DOHH2 (cell line): ENCODE data around the gene CNR2.

Experiments
- H3F3A ChIP-seq: fragments of 200-600 bp; sonication (generic), shearing (Covaris generic); 2 replicates; pipeline ENCODE4 v1.6.0; 2016; ENCODE audit warnings: antibody characterized with exemption, mild to moderate bottlenecking; ENCODE audit not compliant: control insufficient read depth, insufficient read depth
- H3K27ac ChIP-seq: fragments of 200-600 bp; sonication (generic); 2 replicates; pipeline ENCODE4 v1.5.1; 2014; ENCODE audit warnings: low read depth, mild to moderate bottlenecking, low read length, moderate library complexity
- H3K27me3 ChIP-seq: fragments of 200-600 bp; sonication (generic); 2 replicates; pipeline ENCODE4 v1.6.1; 2014; ENCODE audit warnings: mild to moderate bottlenecking, low read length, mixed read lengths; ENCODE audit not compliant: control insufficient read depth
- H3K36me3 ChIP-seq: fragments of 200-600 bp; sonication (generic); 2 replicates; pipeline ENCODE4 v1.6.1; 2014; ENCODE audit warnings: mild to moderate bottlenecking, low read length, moderate library complexity, mixed read lengths; ENCODE audit not compliant: control insufficient read depth
- H3K4me1 ChIP-seq: fragments of 200-600 bp; sonication (generic); 2 replicates; pipeline ENCODE4 v1.6.1; 2014; ENCODE audit warnings: mild to moderate bottlenecking, low read length, mixed read lengths; ENCODE audit not compliant: control insufficient read depth
- H3K4me2 ChIP-seq: fragments of 200-600 bp; sonication (generic); 2 replicates; pipeline ENCODE4 v1.6.0; 2014; ENCODE audit warnings: mild to moderate bottlenecking, low read length, moderate library complexity
- H3K4me3 ChIP-seq: fragments of 200-600 bp; sonication (generic); 2 replicates; pipeline ENCODE4 v1.5.1; 2014; ENCODE audit warnings: mild to moderate bottlenecking, low read length, mixed read lengths
- H3K79me2 ChIP-seq: fragments of 200-600 bp; sonication (generic); 2 replicates; pipeline ENCODE4 v1.6.1; 2014; ENCODE audit warnings: mild to moderate bottlenecking, low read length, mixed read lengths; ENCODE audit not compliant: control insufficient read depth
- H3K9me2 ChIP-seq: fragments of 200-600 bp; sonication (generic); replicated peaks from 2 replicates; pipeline ENCODE4 v1.6.1; 2014; ENCODE audit warnings: mild to moderate bottlenecking, low read length, mixed read lengths; ENCODE audit not compliant: control insufficient read depth
- H3K9me3 ChIP-seq: fragments of 200-600 bp; sonication (generic); 2 replicates; pipeline ENCODE4 v1.6.1; 2014; ENCODE audit warnings: antibody characterized with exemption, low read length, mixed read lengths; ENCODE audit not compliant: control insufficient read depth, insufficient read depth
- H4K20me1 ChIP-seq: fragments of 200-600 bp; sonication (generic); 2 replicates; pipeline ENCODE4 v1.6.0; 2014; ENCODE audit warnings: low read depth, mild to moderate bottlenecking, antibody characterized with exemption, low read length, moderate library complexity; ENCODE audit not compliant: control insufficient read depth, insufficient read depth
- EZH2phosphoT487 ChIP-seq: fragments of 200-600 bp; sonication (generic); IDR thresholded peaks from 2 replicates; pipeline ENCODE4 v1.6.1; 2017; ENCODE audit warnings: borderline replicate concordance, mild to moderate bottlenecking, antibody characterized with exemption, low read length, moderate library complexity, mixed read lengths
- TF ChIP-seq, protein P1 (sequence below): fragments of 200-600 bp; sonication (generic); IDR thresholded peaks from one replicate; pipeline ENCODE4 v1.5.1; 2014; ENCODE audit warnings: antibody characterized with exemption, mild to moderate bottlenecking, low read depth, low read length; ENCODE audit not compliant: poor library complexity, severe bottlenecking

CNR2 gene

DNA sequence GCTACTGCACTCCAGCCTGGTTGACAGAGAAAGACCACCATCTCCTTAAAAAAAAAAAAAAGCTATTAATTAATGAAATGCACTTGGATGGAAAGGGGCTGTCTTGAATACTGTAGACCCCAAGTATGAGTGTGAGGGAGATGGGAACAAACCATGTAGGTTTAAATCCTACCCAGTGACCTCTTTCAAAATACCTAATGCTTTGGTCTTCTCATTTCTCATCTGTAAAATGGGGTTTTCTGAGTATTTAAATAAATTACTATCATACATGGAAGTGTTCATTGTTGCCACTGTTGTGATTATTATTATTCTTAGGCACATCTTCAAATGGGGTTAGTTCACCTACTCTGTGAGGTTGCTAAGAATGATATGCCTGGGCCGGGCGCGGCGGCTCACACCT lies 27.9 kb downstream of the CNR2 start:
- Histone ChIP-seq H3K9me2 (no peaks in the 10 kb centered on the region), H3K4me1 (peaks cover 33% of the 10 kb centered on the region), H3K79me2 (peaks cover 15% of the 10 kb centered on the region), H3K9me3 (no peaks in the 10 kb centered on the region), H3K27ac (no peak overlapping the region), H3K36me3 (peaks cover 5% of the 10 kb centered on the region), H3K27me3 (no peaks in the 10 kb centered on the region), H3K4me2 (no peak overlapping the region), H4K20me1 (no peaks in the 10 kb centered on the region), H3K4me3 (no peak overlapping the region), H3F3A (peaks cover 3% of the 10 kb centered on the region; the same call in 1 of the 2 replicates)
- TF ChIP-seq EZH2phosphoT487, result no peak
- TF ChIP-seq, protein P1, sequence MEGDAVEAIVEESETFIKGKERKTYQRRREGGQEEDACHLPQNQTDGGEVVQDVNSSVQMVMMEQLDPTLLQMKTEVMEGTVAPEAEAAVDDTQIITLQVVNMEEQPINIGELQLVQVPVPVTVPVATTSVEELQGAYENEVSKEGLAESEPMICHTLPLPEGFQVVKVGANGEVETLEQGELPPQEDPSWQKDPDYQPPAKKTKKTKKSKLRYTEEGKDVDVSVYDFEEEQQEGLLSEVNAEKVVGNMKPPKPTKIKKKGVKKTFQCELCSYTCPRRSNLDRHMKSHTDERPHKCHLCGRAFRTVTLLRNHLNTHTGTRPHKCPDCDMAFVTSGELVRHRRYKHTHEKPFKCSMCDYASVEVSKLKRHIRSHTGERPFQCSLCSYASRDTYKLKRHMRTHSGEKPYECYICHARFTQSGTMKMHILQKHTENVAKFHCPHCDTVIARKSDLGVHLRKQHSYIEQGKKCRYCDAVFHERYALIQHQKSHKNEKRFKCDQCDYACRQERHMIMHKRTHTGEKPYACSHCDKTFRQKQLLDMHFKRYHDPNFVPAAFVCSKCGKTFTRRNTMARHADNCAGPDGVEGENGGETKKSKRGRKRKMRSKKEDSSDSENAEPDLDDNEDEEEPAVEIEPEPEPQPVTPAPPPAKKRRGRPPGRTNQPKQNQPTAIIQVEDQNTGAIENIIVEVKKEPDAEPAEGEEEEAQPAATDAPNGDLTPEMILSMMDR, result no peak

DNA sequence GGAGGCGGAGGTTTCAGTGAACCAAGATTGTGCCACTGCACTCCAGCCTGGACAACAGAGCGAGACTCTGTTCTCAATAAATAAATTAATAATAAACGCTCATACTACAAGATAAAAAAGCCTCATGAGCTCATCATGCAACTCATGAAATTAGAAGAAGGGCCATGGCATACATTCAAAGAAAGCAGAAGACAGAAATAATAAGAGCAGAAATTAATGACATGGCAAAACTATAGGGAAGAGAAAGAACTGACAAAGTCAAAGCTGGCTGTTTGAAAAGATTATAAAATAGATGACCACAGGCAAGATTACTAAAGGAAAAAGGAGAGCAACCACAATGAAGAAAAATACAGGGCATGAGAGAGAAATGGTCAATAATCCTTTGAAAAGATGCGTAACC lies 30.4 kb downstream of the CNR2 start:
- H3K4me1 ChIP-seq, result peaks cover 8% of the 10 kb centered on the region
- no peaks in the 10 kb centered on the region for H3K9me2 ChIP-seq
- H3K36me3 ChIP-seq, result peaks cover 23% of the 10 kb centered on the region
- H3K4me3 ChIP-seq, result no peak overlapping the region
- no peaks in the 10 kb centered on the region for H3F3A ChIP-seq
- H3K4me2 ChIP-seq, result no peak overlapping the region
- no peaks in the 10 kb centered on the region for H3K27me3 ChIP-seq
- no peaks in the 10 kb centered on the region for H4K20me1 ChIP-seq
- H3K79me2 ChIP-seq, result peaks cover 7% of the 10 kb centered on the region
- no peak overlapping the region for H3K27ac ChIP-seq
- TF ChIP-seq, protein P1, result no peak
- no peak for TF ChIP-seq EZH2phosphoT487
- peaks cover 23% of the 10 kb centered on the region for H3K9me3 ChIP-seq

DNA sequence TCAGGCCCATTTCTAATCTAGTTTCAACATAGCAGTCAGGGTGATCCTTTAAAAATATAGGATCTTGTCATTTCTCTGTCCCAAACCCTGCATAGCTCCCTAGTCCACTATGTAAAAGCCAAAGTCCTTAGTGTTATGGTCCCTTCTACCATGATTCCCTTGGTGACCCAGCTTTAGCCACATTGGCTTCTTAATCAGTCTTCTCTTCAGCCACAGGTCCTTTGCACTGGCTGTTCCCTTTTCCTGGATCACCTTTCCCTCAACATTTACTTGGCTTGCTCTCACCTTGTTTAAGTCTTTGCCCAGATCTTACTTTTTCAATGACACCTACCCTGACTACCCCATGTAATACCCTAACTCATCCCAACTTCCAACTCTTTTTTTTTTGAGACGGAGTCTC lies 33.4 kb downstream of the CNR2 start:
- Histone ChIP-seq H4K20me1 (no peaks in the 10 kb centered on the region), H3K4me2 (no peak overlapping the region), H3K36me3 (peaks cover 32% of the 10 kb centered on the region), H3K27me3 (no peaks in the 10 kb centered on the region), H3K4me1 (no peaks in the 10 kb centered on the region), H3K9me2 (no peaks in the 10 kb centered on the region), H3K27ac (no peak overlapping the region), H3K79me2 (no peaks in the 10 kb centered on the region), H3K9me3 (peaks cover 23% of the 10 kb centered on the region), H3K4me3 (no peak overlapping the region), H3F3A (no peaks in the 10 kb centered on the region)
- TF ChIP-seq, protein P1, result no peak
- no peak for TF ChIP-seq EZH2phosphoT487
